KOPT-K1 (cell line): ENCODE results near the gene UMODL1.
A peak's percentile ranks its signal among the peaks of the same experiment; 100 is the strongest.

ENCODE experiments used
- H3K27ac ChIP-seq: fragments of 200-600 bp; sonication (generic); 2 replicates; pipeline ENCODE4 v1.5.1; 2016; ENCODE audit warnings: antibody characterized with exemption, mild to moderate bottlenecking, low read depth, low read length; ENCODE audit not compliant: poor library complexity, severe bottlenecking
- H3K36me3 ChIP-seq: fragments of 200-600 bp; sonication (generic); 2 replicates; pipeline ENCODE4 v1.5.1; 2017; ENCODE audit warnings: antibody characterized with exemption, mild to moderate bottlenecking, low read length, moderate library complexity; ENCODE audit not compliant: insufficient read depth
- H3K9me3 ChIP-seq: fragments of 200-600 bp; sonication (generic); 2 replicates; pipeline ENCODE4 v1.5.1; 2017; ENCODE audit warnings: antibody characterized with exemption, low read length, mild to moderate bottlenecking; ENCODE audit not compliant: insufficient read depth, poor library complexity, severe bottlenecking

Gene UMODL1

GRCh38 chr21:42036313-42036712 lies 34.8 kb upstream of the UMODL1 start:
- Histone ChIP-seq H3K36me3 (no peaks in the 10 kb centered on the region), H3K9me3 (no peaks in the 10 kb centered on the region), H3K27ac (no peak overlapping the region)

- no peaks in the 10 kb centered on the region for H3K9me3 ChIP-seq
- H3K27ac ChIP-seq: no peak overlapping the region
- H3K36me3 ChIP-seq: no peaks in the 10 kb centered on the region
Observed at GRCh38 chr21:42037516-42037915, 33.6 kb upstream of the UMODL1 start.

GRCh38 chr21:42037943-42038342 lies 33.2 kb upstream of the UMODL1 start:
- H3K36me3 ChIP-seq: no peaks in the 10 kb centered on the region
- H3K27ac ChIP-seq: no peak overlapping the region
- no peaks in the 10 kb centered on the region for H3K9me3 ChIP-seq

- Histone ChIP-seq H3K9me3 (no peaks in the 10 kb centered on the region), H3K36me3 (no peaks in the 10 kb centered on the region), H3K27ac (no peak overlapping the region)
Observed at GRCh38 chr21:42038393-42038792, 32.7 kb upstream of the UMODL1 start.

- Histone ChIP-seq H3K27ac (peak overlapping the region; percentile 29), H3K9me3 (no peaks in the 10 kb centered on the region), H3K36me3 (no peaks in the 10 kb centered on the region)
Observed at GRCh38 chr21:42038826-42039425, 32.2 kb upstream of the UMODL1 start.

- no peaks in the 10 kb centered on the region for H3K9me3 ChIP-seq
- H3K36me3 ChIP-seq: no peaks in the 10 kb centered on the region
- H3K27ac ChIP-seq: peak overlapping the region; percentile 29
Observed at GRCh38 chr21:42039470-42039901, 31.6 kb upstream of the UMODL1 start.

- peak overlapping the region; percentile 29 for H3K27ac ChIP-seq
- H3K9me3 ChIP-seq: no peaks in the 10 kb centered on the region
- no peaks in the 10 kb centered on the region for H3K36me3 ChIP-seq
Observed at GRCh38 chr21:42039911-42040351, 31.2 kb upstream of the UMODL1 start.

GRCh38 chr21:42040411-42041180 lies 30.5 kb upstream of the UMODL1 start:
- H3K9me3 ChIP-seq: no peaks in the 10 kb centered on the region
- no peaks in the 10 kb centered on the region for H3K36me3 ChIP-seq
- no peak overlapping the region for H3K27ac ChIP-seq

- Histone ChIP-seq H3K9me3 (no peaks in the 10 kb centered on the region), H3K36me3 (no peaks in the 10 kb centered on the region), H3K27ac (no peak overlapping the region)
Observed at GRCh38 chr21:42041246-42041645, 29.9 kb upstream of the UMODL1 start.

- no peak overlapping the region for H3K27ac ChIP-seq
- no peaks in the 10 kb centered on the region for H3K9me3 ChIP-seq
Observed at GRCh38 chr21:42041711-42042110, 29.4 kb upstream of the UMODL1 start.

GRCh38 chr21:42042651-42043050 lies 28.5 kb upstream of the UMODL1 start:
- Histone ChIP-seq H3K36me3 (no peaks in the 10 kb centered on the region), H3K27ac (no peak overlapping the region), H3K9me3 (no peaks in the 10 kb centered on the region)

More at GRCh38 chr21:42041711-42042110, 29.4 kb upstream of the UMODL1 start:
- no peaks in the 10 kb centered on the region for H3K36me3 ChIP-seq

GRCh38 chr21:42043201-42043895 lies 27.8 kb upstream of the UMODL1 start:
- no peak overlapping the region for H3K27ac ChIP-seq
- no peaks in the 10 kb centered on the region for H3K36me3 ChIP-seq
- H3K9me3 ChIP-seq: no peaks in the 10 kb centered on the region

GRCh38 chr21:42043961-42044360 lies 27.2 kb upstream of the UMODL1 start:
- no peaks in the 10 kb centered on the region for H3K36me3 ChIP-seq
- H3K9me3 ChIP-seq: no peaks in the 10 kb centered on the region

GRCh38 chr21:42044871-42045495 lies 26.1 kb upstream of the UMODL1 start:
- Histone ChIP-seq H3K36me3 (no peaks in the 10 kb centered on the region), H3K9me3 (no peaks in the 10 kb centered on the region), H3K27ac (no peak overlapping the region)

More at GRCh38 chr21:42043961-42044360, 27.2 kb upstream of the UMODL1 start:
- no peak overlapping the region for H3K27ac ChIP-seq
